Stimulated activated CD8-positive, alpha-beta memory T cell treated with anti-CD3 and anti-CD28 coated beads, Interleukin-15, amount 100 ng/mL, for 24 hours (primary cell): ENCODE measurements around the gene KRT38.
"Not testable (repeated sequence)": the region's sequence is repeated elsewhere in the genome, so short reads cannot be mapped to it uniquely, and the experiment has no call there.

Experiments used
- DNase-seq: peaks from one replicate; pipeline ENCODE4 v3.0.0-alpha.2; 2020; ENCODE audit warnings: low read depth

The KRT38 gene

DNA sequence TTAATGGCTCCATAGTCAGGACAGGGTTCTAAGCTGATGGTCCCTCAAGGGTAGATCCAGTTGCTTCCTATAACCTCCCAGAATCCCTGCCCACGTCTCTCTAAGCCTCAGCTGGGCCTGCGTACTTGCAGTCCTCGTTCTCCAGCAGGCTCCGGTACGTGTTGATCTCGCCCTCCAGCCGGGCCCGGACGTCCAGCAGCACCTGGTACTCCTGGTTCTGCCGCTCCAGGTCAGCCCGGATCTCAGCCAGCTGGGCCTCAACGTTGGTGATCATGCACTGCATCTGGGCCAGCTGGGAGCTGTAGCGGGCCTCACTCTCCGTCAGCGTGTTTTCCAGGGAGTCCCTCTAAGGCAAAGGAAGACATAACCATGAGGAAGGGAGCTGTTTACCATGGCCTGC is 21.9 kb upstream of the KRT38 start:
- no peak for DNase-seq

DNA sequence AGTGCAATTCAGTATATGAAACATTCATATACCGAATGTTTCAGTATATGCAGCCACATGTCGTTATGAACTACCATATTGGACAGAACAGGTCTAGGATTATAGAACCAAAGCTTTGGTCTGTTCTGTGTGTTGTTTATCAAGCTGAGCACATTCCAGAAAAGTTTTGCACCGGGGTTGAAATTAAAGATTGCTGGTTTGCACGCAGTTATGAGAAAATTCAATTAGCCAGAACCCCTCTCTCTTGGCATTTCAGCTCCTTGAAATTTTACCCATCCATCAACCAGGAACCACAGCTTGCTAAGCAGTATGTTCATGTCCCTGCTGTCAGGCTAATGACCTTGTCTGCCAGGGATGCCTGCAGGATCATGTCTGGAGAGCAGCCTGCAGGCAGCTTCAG is 16.9 kb upstream of the KRT38 start:
- no peak for DNase-seq

- DNase-seq, result no peak
Measured at GRCh38 chr17:41456204-41456603, 15.4 kb upstream of the KRT38 start.

DNA sequence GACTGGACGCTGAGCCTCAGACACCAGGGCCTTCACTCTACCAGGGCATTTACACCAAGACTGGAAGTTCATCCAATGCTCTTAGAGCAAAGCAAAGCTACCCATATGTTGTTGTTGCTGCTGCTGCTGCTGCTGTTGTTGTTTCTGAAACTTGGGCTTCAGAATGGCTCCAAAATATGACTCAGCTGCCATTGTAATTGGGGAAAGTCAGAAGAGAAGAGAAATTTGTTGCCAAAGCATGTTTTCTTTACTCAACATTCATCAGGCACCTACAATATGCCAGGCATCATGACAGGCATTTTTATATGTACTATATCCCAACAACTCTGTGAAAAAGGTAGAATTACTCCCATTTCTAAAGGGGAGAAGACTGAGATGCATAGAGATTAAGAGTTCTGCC is 14.5 kb upstream of the KRT38 start:
- no peak for DNase-seq

DNA sequence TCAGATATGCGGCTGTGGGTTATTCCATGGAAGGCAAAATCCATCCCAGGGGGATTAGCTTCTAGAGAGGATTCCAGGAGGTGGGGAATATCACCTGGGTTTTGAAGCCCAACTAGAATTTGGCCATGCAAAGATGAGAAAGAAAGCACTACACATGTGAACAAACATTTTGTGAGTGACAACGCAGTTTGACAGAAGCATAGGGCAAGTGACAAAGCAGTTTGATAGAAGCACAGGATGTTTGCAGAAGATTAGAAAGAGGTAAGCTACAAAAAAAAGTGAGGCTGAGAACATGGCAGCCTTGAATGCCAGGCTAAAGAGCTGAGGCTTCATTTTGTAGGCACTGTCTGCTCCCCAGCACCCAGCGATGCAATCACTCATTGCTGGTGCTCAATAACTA is 12.3 kb upstream of the KRT38 start:
- no peak for DNase-seq

DNA sequence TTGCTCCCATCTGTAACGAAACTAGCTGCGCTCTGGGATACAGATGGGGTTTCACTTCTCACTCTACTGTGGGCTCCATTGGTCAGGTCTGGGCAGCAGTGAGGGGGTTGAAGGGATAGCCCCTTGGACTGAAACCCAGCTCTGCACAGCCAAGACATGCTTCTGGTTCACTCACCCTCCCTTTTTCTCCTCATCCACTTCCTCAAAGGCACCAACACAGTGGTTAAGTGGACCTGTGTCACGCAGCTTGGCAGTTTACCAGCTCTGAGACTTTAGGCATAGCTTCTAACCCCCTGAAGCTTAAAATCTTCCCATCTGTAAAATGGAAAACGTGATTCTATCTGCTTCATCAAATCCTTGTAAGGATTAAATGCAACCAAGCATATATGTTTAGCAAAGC is 11.5 kb upstream of the KRT38 start:
- DNase-seq, result no peak

DNA sequence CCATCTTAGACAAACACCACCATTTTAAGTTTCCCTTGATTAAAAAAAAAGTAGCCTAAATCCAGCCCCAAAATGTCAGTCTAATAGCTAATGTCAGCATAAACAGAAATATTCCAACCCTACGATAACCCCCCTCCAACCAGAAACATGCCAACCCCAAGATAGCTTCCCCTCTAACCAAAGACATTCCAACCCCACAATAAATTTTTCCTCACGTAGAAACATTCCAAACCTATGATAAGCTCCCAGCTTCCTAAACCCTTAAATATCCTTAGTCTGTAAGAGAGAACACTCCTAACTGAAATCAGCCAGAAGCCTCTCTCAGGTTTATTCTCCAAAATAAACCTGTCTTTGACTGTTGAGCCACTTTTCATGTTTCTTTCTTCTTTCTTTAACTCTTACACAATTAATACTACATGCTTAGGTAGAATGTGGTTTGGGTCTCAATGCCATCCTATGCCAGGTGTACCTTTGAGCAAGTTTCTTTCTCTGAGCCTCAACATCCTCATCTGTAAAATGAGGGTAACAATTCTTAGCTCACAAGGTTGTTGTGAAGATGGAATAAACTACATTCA is 10.5 kb upstream of the KRT38 start:
- DNase-seq, result no peak

DNA sequence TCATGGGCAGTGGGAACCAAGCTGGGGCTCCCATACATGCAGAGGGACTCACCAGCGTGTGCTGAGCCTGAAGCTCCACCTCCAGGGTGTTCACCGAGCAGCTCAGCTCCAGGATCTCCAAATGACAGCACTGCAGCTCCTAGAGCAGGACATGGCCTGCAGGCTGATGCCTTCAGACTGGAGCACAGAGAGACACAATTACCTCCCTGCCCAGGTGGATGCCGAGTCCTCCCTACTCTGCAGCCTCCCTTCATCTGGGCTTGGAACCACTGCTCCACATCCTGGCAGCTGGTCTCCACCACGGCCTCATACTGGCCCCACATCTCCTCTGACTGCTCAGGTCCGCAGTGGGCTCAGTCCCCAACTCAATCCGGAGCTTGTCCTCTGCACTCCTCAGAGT is 8.2 kb upstream of the KRT38 start:
- no peak for DNase-seq

DNA sequence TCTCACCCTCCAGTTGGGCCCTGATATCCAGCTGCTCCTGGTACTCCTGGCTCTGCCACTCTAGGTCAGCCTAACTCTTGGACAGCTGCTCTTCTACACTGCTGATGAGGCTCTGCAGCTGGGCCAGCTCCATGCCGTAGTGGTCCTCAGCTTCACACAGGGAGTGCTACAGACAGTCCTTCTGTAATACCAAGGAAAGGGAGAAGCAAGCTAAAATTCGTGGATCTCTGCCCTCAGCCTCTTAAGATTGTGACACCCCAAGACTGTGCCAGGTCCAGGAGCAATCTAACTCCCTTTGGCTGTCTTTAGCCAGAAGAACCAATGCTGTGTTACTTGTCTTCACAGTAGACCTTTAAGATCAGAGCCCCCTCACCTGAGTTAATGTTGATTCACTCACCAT is 7.7 kb upstream of the KRT38 start:
- no peak for DNase-seq

- no peak for DNase-seq
Measured at GRCh38 chr17:41446806-41447205, 6.0 kb upstream of the KRT38 start.

DNA sequence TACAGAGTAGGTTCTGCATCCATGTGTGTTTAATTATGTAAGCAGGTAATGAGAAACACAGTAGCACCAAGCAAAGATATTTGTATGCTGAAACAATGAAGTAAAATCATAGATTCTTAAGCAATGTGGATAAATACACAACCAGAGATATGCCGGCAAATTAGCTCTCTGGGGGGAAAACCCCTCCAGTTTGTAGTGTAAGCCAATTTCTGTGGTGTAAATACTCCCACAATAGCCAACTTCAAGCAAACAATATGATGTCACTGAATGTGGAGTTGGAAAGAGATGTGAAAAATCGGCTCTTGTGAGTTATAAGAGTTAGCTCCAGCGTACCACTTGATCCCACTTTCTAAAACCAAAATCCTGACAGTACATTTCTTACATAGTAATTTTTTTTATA is 3.9 kb upstream of the KRT38 start:
- DNase-seq, result no peak

GRCh38 chr17:41444186-41444585 is 3.4 kb upstream of the KRT38 start:
- DNase-seq, result no peak

GRCh38 chr17:41442739-41443138 is 2.0 kb upstream of the KRT38 start:
- DNase-seq, result no peak

GRCh38 chr17:41439375-41439774 is 1.4 kb downstream of the KRT38 start:
- DNase-seq, result no peak

DNA sequence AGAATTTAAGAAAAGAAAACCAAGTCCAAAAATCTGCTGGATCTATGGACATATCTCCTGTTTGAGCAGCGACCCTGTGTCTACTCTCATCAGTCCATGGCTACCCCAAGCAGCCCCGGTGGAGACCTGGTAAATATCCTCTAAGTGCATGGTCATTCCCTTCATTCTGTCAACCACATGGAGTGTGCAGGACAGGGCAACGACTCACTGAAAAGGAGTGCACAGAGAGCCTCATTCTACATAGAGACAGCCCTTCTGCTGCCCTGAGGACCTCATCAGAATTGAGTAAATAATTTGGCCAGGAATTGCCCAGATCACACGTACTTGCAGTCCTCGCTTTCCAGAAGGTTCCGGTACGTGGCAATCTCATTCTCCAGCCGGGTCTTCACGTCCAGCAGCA is 3.0 kb downstream of the KRT38 start:
- no peak for DNase-seq

- no peak for DNase-seq
Measured at GRCh38 chr17:41437254-41437653, 3.5 kb downstream of the KRT38 start.

- DNase-seq, result no peak
Measured at GRCh38 chr17:41434415-41434814, 6.4 kb downstream of the KRT38 start.

DNA sequence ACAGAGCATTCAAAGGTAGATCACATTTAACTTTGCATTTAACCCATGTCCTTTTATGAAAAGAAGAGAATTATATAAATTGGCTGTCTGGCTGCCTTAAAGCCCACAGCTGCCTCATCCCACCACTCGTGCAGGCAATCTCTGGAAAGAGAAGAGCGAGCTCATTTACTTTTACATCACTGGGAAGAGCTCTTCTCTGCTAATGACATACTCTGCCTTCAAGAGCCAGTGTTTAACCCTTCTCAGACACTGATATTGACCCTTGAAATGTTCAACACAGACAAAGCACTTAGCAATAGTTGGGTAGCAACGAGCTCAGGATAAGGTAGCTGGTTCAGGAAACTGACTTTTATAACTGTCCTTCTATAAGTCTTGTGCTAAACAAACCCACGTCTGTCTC is 6.8 kb downstream of the KRT38 start:
- no peak for DNase-seq

GRCh38 chr17:41433586-41433985 is 7.2 kb downstream of the KRT38 start:
- DNase-seq, result no peak

DNA sequence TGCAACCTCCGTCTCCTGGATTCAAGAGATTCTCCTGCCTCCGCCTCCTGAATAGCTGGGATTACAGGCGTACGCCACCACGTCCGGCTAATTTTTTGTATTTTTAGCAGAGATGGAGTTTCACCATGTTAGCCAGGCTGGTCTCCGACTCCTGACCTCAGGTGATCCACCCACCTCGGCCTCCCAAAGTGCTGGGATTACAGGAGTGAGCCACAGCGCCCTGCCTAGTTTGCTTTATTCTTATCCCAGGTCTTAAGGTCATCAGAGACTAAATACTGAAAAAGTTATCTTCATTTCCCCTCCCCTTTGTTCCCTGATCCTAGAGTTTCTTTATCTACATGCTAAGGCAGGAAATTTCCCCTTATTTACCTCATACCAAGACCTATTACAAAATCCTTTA is 10.4 kb downstream of the KRT38 start:
- DNase-seq, result not testable (repeated sequence)

DNA sequence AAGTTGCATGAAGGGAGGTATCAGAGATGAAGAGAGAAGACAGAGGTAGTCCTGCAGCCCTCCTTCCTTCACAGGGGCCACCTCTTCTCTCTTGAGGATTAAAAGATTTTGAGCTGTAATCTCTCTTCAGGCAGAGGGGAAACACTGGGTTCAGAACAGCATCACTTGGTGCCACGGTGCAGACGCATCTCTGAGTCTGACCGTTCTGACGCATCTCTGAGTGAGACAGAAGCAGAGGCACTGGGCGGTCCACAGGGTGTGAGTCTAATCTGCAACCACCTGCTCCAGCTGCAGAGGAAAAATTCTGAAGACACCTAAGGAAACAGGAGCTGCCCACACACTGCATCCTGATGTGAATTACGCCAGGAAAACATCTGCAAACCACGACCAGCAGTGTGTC is 11.1 kb downstream of the KRT38 start:
- no peak for DNase-seq

DNA sequence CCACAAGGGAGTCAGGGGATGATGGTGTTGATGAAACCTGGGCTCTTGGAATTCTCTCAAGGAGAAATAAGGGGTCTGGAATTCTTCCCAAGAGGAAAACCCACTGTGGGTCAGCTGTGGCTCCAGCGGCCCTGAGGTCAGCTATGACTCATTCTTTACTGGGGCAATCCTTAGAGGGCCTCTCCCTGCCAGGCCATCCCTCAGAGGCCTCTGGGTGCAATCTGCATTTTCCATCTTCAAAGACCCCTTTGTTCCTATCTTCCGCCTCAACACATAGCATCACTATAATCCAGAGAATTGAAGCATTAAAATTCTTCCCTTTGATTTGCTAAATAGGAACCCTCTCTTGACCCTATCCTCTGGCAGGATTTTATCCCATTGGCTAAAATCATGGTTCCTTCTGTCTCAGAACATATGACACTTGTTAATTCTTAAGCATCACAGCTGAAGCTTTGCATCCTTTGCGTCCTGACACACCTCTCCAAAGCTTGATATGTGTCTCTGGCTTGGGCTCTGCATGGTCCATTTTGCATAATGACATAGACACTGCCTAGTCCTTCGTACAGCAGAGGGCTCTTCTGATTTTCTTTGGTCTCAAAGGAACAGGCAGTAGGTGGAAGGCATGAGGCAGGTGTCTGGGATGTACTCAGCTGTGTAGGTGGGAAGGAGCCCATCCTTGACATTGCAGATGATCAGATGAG is 12.0 kb downstream of the KRT38 start:
- no peak for DNase-seq

GRCh38 chr17:41424111-41424635 is 16.6 kb downstream of the KRT38 start, which contains the start of gene KRT37:
Gene KRT37 (minus strand): TSS chr17:41424585. CDS start chr17:41424523, 62 bp downstream.
- DNase-seq, result no peak

GRCh38 chr17:41422586-41422985 is 18.2 kb downstream of the KRT38 start:
- DNase-seq, result not testable (repeated sequence)
